Coronary artery (tissue), 2 donors: ENCODE data around the gene B3GNT3.
A peak's percentile ranks its signal among the peaks of the same experiment; 100 is the strongest.
"Not testable (repeated sequence)": the region's sequence is repeated elsewhere in the genome, so short reads cannot be mapped to it uniquely, and the experiment has no call there.

Source experiments
- DNase-seq: peaks from one replicate; pipeline ENCODE4 v3.0.0-alpha.2; 2017; ENCODE audit warnings: low spot score
- H3K27ac ChIP-seq, 2 donors: fragments of 200-600 bp; sonication (generic); one replicate each; pipeline ENCODE4 v1.5.1; 2016 to 2019
- H3K4me3 ChIP-seq: fragments of 200-600 bp; sonication (generic); 2 replicates; pipeline ENCODE4 v1.5.1; 2016; ENCODE audit warnings: mild to moderate bottlenecking, moderate library complexity
- TF ChIP-seq, protein P1 (sequence below): fragments of 200-600 bp; sonication (generic); IDR thresholded peaks from one replicate; pipeline ENCODE4 v1.5.1; 2019; ENCODE audit warnings: antibody characterized with exemption

The B3GNT3 gene

DNA sequence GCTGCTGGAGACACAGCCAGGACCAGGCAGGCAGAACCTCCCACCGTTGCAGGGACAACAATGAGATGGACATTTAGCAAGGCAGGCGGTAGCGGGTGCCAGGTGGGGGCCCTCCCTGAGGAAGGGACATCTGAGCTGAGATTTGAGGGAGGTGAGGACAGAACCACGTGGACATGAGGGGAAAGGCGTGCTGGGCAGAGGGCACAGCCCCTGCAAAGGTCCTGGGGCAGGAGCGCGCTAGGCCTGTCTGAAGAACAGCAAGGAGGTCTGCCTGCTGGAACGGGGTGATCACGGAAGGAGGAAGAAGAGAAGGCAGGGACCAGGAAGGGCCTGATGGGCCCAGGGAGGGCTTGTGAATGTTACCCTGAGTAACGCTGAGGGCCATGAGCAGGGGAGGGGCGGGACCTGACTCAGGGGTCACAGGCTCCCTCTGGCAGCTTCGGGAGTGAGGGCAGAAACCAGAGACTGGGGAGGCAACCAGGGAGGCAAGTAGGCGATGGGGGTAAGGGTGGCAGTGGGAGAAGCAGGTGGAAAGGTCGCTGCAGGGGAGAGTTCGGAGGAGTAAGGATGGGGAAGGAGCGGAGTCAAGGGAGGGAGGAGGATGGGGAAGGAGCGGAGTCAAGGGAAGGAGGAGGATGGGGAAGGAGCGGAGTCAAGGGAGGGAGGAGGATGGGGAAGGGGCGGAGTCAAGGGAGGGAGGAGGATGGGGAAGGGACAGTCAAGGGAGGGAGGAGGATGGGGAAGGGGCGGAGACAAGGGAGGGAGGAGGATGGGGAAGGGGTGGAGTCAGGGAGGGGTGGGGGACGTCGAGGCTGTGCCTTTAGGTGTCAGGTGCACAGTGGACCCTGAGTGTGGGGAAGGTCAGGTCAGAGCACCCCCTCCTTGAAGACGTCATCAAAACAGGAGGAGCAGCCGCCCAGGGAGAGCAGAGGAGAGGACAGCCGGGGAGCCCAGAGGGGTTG lies 15.7 kb upstream of the B3GNT3 start:
- Histone ChIP-seq H3K27ac (no peak overlapping the region), H3K4me3 (peak overlapping the region; percentile 53)

DNA sequence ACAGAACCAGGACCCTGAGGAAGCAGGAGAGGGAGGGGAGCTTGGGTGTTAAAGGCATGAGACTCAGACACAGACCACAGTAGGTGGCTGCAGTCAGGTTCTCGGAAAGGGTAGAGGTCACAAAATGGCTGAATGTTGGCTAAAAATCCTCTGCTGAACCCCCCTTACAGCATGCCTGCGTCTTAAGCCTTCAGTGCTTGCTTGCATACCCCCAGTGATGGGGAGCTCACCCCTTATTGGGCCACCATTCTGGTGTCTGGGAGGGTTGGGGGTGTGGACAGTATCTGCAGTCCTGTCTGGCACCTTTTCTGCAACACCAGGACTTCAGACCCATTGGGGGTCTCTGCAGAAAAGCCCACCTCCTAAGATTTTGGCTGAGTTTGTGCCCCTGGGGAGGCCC lies 14.2 kb upstream of the B3GNT3 start:
- Histone ChIP-seq H3K27ac (no peak overlapping the region), H3K4me3 (no peak overlapping the region)
- TF ChIP-seq, protein P1, sequence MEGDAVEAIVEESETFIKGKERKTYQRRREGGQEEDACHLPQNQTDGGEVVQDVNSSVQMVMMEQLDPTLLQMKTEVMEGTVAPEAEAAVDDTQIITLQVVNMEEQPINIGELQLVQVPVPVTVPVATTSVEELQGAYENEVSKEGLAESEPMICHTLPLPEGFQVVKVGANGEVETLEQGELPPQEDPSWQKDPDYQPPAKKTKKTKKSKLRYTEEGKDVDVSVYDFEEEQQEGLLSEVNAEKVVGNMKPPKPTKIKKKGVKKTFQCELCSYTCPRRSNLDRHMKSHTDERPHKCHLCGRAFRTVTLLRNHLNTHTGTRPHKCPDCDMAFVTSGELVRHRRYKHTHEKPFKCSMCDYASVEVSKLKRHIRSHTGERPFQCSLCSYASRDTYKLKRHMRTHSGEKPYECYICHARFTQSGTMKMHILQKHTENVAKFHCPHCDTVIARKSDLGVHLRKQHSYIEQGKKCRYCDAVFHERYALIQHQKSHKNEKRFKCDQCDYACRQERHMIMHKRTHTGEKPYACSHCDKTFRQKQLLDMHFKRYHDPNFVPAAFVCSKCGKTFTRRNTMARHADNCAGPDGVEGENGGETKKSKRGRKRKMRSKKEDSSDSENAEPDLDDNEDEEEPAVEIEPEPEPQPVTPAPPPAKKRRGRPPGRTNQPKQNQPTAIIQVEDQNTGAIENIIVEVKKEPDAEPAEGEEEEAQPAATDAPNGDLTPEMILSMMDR, result no peak
- no peak for DNase-seq

More for the DNA sequence above, 15.7 kb upstream of the B3GNT3 start:
- no peak for DNase-seq
- TF ChIP-seq, protein P1, result no peak

DNA sequence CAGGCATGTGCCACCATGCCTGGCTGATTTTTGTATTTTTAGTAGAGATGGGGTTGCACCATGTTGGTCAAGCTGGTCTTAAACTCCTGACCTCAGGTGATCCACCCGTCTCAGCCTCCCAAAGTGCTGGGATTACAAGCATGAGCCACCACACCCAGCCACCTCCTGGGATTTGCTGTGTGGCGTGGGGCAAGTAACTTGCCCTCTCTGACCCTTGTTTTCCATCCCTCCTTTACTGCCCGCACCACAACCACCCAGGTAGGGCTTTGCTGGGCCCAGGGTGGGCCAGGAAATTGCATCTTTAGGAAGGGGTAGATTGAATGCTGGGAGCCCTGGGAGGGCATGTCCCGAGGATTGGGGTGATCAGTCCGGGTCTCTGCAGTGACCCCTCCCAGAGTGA lies 11.2 kb upstream of the B3GNT3 start:
- H3K27ac ChIP-seq, DNase-seq, H3K4me3 ChIP-seq: not testable (repeated sequence)

DNA sequence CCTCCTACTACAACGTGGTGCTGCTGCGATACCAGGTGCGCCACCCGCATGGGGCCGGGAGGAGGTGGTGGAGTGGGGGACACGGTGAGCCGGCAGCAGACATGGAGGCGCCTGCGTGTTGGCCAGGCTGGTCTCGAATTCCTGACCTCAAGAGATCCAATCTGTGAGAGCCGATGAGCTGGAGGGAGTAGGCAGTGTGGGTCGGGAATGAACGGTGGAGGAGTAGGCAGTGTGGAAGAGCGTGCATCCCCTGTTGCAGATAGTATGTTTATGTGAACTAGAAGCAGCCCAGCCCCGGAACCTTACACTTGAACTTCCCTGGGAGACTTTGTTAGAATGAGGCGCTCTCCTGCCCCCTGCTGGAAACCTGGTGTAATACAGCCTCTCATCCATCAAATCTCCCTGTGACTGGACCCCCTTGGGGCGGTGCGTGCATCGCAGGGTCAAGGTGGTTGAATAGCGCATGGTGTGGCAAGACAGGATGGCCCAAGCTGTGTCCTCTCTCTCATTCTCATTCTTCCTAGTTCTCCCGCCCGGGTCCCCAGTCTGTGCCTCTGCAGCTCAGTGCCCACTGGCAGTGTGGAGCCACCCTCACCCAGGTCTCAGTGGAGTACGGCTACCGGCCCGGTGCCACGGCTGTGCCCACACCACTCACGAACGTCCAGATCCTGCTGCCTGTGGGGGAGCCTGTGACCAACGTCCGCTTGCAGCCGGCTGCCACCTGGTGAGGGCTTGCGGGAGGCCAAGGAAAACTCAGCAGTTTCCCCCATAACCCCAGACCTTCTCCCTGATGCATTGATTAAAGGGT lies 10.5 kb upstream of the B3GNT3 start:
- TF ChIP-seq, protein P1, result peak; percentile 67
- Histone ChIP-seq H3K27ac (no peak overlapping the region), H3K4me3 (no peak overlapping the region)
- DNase-seq, result no peak

DNA sequence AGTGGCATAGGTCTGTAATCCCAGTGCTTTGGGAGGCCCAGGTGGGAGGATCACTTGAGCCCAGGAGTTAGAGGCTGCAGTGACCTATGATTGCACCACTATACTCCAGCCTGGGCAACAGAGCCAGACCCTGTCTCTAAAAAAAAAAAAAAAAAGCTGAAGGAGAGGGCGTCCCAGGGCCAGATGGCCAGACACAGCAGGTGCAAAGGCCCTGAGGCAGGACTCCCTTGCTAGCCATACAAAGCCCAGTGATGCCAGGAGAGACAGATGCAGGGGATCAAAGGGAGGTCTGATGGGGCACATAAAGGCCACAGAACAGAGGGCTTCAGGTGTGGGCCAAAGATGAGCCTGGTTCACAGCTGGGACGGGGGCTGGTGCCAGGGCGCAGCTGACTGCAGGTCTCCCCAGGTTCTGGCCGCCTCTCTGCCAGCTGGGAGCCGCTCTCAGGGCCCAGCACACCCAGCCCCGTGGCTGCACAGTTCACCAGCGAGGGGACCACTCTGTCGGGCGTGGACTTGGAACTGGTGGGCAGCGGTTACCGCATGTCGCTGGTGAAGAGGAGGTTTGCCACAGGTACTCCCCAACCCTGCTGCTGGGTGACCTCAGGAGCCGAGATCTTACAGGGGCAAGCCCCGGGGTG lies 7.5 kb upstream of the B3GNT3 start:
- TF ChIP-seq, protein P1, result no peak
- DNase-seq, result no peak
- Histone ChIP-seq H3K27ac (no peak overlapping the region), H3K4me3 (no peak overlapping the region)

DNA sequence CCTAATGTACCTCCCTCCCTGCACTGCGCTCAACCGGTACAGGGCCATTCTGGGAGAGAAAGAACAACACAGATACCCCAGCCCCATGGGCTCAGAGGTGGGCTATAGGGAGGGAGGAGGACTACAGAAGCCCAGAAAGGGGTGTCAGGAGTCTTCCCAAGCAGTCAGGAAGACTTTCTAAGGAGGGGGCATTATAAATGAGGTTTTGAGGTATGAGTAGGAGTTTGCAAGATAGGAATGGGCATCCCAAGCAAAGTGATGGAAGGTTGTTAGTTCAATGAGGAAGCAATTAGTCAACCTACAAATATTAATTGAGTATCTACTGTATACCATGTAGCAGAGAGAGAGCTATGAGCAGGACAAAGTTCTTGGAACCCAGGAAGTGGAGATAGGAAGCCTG lies 6.3 kb upstream of the B3GNT3 start:
- H3K4me3 ChIP-seq, result no peak overlapping the region
- no peak for DNase-seq
- no peak overlapping the region for H3K27ac ChIP-seq
- TF ChIP-seq, protein P1, result no peak
